CD4-positive, alpha-beta T cell (primary cell): ENCODE results near the gene KIF15. TPM values are rescaled to one million over a fixed set of nuclear protein-coding genes. Genes with fewer than 3 reads are reported as not detected.

ENCODE experiments used
- ATAC-seq: fragments of 200-7000 bp; cut with Tn5 transposase; one replicate; pipeline ENCODE4 v1.10.0; 2022; ENCODE audit warnings: mild to moderate bottlenecking; ENCODE audit not compliant: poor library complexity
- CTCF ChIA-PET: fragments of 350-600 bp; sonication (Branson Sonifier 250); formaldehyde crosslinking; loops from one replicate; lab custom pipeline; 2021; ENCODE audit warnings: antibody characterized with exemption, inconsistent platforms; lab: Charles Lee
- POLR2A ChIA-PET: fragments of 350-600 bp; sonication (Branson Sonifier 250); formaldehyde crosslinking; loops from one replicate; lab custom pipeline; 2021; ENCODE audit warnings: antibody characterized with exemption, inconsistent platforms; lab: Charles Lee
- DNase-seq, 14 experiments: peaks; one replicate each; pipeline ENCODE4 v3.0.0-alpha.2; 2013 to 2020; ENCODE audit warnings: mixed read lengths in 2 of 14
- H3K27ac ChIP-seq, 2 donors: one replicate each; pipeline versions ENCODE4 v1.5.1 to v1.7.0; 2013; ENCODE audit warnings: low read length in 2 of 2, low read depth in 1 of 2, mild to moderate bottlenecking in 1 of 2
- H3K27me3 ChIP-seq, 2 experiments: 1 replicate in 1 of 2; 2 replicates in 1 of 2; pipeline versions ENCODE4 v1.6.1 to v1.7.0; 2013; ENCODE audit warnings: low read length in 2 of 2, control low read depth in 1 of 2, mild to moderate bottlenecking in 1 of 2, moderate library complexity in 1 of 2; ENCODE audit not compliant: insufficient read depth in 2 of 2, control insufficient read depth in 1 of 2
- H3K36me3 ChIP-seq: one replicate; pipeline ENCODE4 v1.6.1; 2013; ENCODE audit warnings: low read length, control low read depth; ENCODE audit not compliant: insufficient read depth
- H3K4me1 ChIP-seq: one replicate; pipeline ENCODE4 v1.6.1; 2013; ENCODE audit warnings: low read length, control low read depth; ENCODE audit not compliant: insufficient read depth
- H3K4me3 ChIP-seq: one replicate; pipeline ENCODE4 v1.5.1; 2013; ENCODE audit warnings: mild to moderate bottlenecking, low read length, moderate library complexity
- H3K9me3 ChIP-seq, 2 experiments: 1 replicate in 1 of 2; 2 replicates in 1 of 2; pipeline versions ENCODE4 v1.6.1 to v1.7.0; 2013; ENCODE audit warnings: low read length in 2 of 2, mild to moderate bottlenecking in 2 of 2, control low read depth in 1 of 2, moderate library complexity in 1 of 2; ENCODE audit not compliant: control insufficient read depth in 1 of 2, insufficient read depth in 1 of 2
- H3K27ac Mint-ChIP-seq: one replicate; pipeline ENCODE4 v1.8.0; 2020; ENCODE audit warnings: mixed read lengths
- H3K27me3 Mint-ChIP-seq: one replicate; pipeline ENCODE4 v1.8.0; 2021; ENCODE audit warnings: mixed read lengths
- H3K36me3 Mint-ChIP-seq: one replicate; pipeline ENCODE4 v1.8.0; 2021; ENCODE audit warnings: low read depth, mixed read lengths
- H3K4me1 Mint-ChIP-seq: one replicate; pipeline ENCODE4 v1.8.0; 2021; ENCODE audit warnings: low read depth, mixed read lengths
- H3K4me3 Mint-ChIP-seq: one replicate; pipeline ENCODE4 v1.8.0; 2020; ENCODE audit warnings: mild to moderate bottlenecking, mixed read lengths
- H3K9me3 Mint-ChIP-seq: one replicate; pipeline ENCODE4 v1.8.0; 2020; ENCODE audit warnings: mixed read lengths
- CTCF ChIP-seq: fragments of 200-600 bp; IDR thresholded peaks from one replicate; pipeline ENCODE4 v1.8.0; 2022; ENCODE audit warnings: antibody characterized with exemption, mild to moderate bottlenecking
- intact Hi-C, 2 experiments: fragments of 100-400 bp; cut with DNase I in 1 of 2; cut with micrococcal nuclease in 1 of 2; formaldehyde crosslinking; loops; one replicate each; pipeline versions ENCODE4 v1.15.1 to v1.9.0; 2023 to 2025; cut with DNase I, micrococcal nuclease
- total RNA-seq, 174 experiments: library from RNA in 2 of 174; stranded (reverse) in 2 of 174; gene quantifications; one replicate each; pipeline ENCODE4 v1.2.3 and lab custom pipeline; 2021 to 2026

Gene KIF15
- total RNA-seq, 2 experiments from 2014 or later, result 0.08 to 0.11 TPM

DNA sequence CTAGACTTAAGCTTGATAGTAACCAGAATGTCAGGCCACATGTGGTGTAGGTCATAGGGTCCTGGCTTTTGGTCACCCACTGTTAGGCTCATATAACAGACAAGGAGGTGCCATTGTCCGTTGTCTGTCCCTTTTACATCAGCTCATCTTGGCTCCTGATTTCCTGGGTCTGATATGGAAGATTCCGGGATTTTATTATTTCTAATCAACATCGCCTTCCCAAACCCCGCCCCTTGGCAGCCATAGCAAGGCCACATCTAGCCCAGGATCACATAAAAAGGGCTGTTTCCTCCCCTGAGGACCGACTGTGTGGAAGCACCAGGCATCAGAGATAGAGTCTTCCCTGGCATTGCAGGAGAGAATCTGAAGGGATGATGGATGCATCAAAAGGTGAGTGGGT lies 112.7 kb downstream of the KIF15 start, which contains the start of gene TGM4:
TSS of gene TGM4 (plus strand) at position 301 of the 400 bp plus-strand sequence. CDS start at position 372, 71 bp downstream.
- no peak for TF ChIP-seq CTCF
- Histone ChIP-seq H3K9me3 (no peaks in the 10 kb centered on the region), H3K4me1 (no peaks in the 10 kb centered on the region), H3K27me3 (no peaks in the 10 kb centered on the region), H3K4me3 (no peak within 1 kb of the TSS), H3K36me3 (no peaks in the 10 kb centered on the region), H3K27ac (no peak within 1 kb of the TSS)
- H3K36me3 Mint-ChIP-seq, result no peaks in the 10 kb centered on the region
- ChIA-PET POLR2A (no interaction called here), CTCF (no interaction called here)
- H3K27me3 Mint-ChIP-seq, result no peaks in the 10 kb centered on the region
- ATAC-seq (no peak), DNase-seq (no peak)
- H3K27ac Mint-ChIP-seq, result no peak within 1 kb of the TSS
- no peak within 1 kb of the TSS for H3K4me3 Mint-ChIP-seq
- no peaks in the 10 kb centered on the region for H3K4me1 Mint-ChIP-seq
- no peaks in the 10 kb centered on the region for H3K9me3 Mint-ChIP-seq
- intact Hi-C loops, result no loop called here

DNA sequence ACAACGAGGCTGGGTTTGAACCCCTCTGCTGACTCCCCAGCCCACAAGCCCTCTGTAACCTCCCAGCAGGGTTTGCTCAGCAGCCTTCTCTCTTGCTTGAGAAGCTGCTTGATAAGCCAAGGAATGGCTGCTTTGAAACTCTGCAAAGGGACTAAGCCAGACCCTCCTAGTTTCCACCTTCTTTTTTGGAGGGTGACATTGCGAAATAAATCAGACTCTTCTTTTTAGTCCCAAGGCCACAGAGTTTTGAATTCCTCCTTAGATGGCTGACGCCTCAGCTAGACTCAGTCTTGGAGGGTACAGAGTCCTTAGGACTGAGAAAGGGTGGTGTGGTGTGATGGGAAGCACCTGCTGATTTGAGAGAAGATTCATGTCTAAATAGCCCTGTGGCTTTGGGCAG lies 114.0 kb downstream of the KIF15 start:
- DNase-seq, result no peak
- intact Hi-C loops, result no loop called here
- Histone ChIP-seq H3K4me3 (no peak overlapping the region), H3K9me3 (no peaks in the 10 kb centered on the region), H3K4me1 (no peaks in the 10 kb centered on the region), H3K27me3 (no peaks in the 10 kb centered on the region), H3K27ac (no peak overlapping the region), H3K36me3 (no peaks in the 10 kb centered on the region)
- ChIA-PET CTCF (no interaction called here), POLR2A (no interaction called here)
- Mint-ChIP-seq H3K27me3 (no peaks in the 10 kb centered on the region), H3K4me1 (no peaks in the 10 kb centered on the region), H3K27ac (no peak overlapping the region), H3K9me3 (no peaks in the 10 kb centered on the region), H3K36me3 (no peaks in the 10 kb centered on the region), H3K4me3 (no peak overlapping the region)
- ATAC-seq, result no peak
- TF ChIP-seq CTCF, result no peak

- ATAC-seq, result no peak
- Mint-ChIP-seq H3K27me3 (peaks cover under 1% of the 10 kb centered on the region), H3K36me3 (no peaks in the 10 kb centered on the region), H3K4me1 (no peaks in the 10 kb centered on the region), H3K27ac (no peak overlapping the region), H3K4me3 (no peak overlapping the region), H3K9me3 (no peaks in the 10 kb centered on the region)
- Histone ChIP-seq H3K27me3 (peaks cover 0 to 2% of the 10 kb centered on the region in 2 experiments), H3K27ac (no peak overlapping the region), H3K36me3 (no peaks in the 10 kb centered on the region), H3K9me3 (no peaks in the 10 kb centered on the region), H3K4me1 (no peaks in the 10 kb centered on the region), H3K4me3 (no peak overlapping the region)
- ChIA-PET POLR2A (no interaction called here), CTCF (no interaction called here)
- intact Hi-C loops, result no loop called here
- no peak for TF ChIP-seq CTCF
- no peak for DNase-seq
These were observed 115.7 kb downstream of the KIF15 start for GRCh38 chr3:44877333-44877732.
